GM18526 (cell line): Measurements from ENCODE around the gene KEL.

ENCODE experiments used
- POLR2A ChIP-seq: IDR thresholded peaks from 3 replicates; pipeline ENCODE4 v1.6.1; 2011; ENCODE audit not compliant: insufficient read length; ENCODE audit errors: extremely low read depth

The KEL gene

GRCh38 chr7:142898377-142899170 lies 63.6 kb downstream of the KEL start:
- TF ChIP-seq POLR2A, result no peak

DNA sequence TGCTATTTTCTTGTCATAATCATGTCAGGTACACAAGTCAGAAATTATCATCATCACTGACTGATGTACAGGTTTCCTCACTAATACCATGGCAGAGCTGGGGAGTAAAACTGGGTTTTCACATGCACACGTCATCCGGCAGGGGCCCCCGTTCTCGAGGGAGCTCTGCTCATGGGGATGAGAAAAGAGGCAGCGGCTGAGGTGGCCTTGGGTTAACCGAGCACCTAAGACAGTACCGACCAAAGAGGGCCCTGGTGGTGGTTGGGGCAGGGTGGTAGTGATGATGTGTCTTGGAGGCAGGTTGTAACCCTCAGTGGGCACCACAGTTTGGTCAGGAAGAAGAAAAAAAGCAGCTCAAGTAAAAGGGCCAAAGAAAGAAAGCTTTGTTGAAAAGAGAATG lies 64.5 kb downstream of the KEL start:
- no peak for TF ChIP-seq POLR2A

- no peak for TF ChIP-seq POLR2A
Observed at GRCh38 chr7:142896741-142897379, 65.3 kb downstream of the KEL start.

GRCh38 chr7:142896151-142896550 lies 66.0 kb downstream of the KEL start:
- TF ChIP-seq POLR2A, result no peak

GRCh38 chr7:142894985-142895593 lies 67.1 kb downstream of the KEL start:
- TF ChIP-seq POLR2A, result no peak

DNA sequence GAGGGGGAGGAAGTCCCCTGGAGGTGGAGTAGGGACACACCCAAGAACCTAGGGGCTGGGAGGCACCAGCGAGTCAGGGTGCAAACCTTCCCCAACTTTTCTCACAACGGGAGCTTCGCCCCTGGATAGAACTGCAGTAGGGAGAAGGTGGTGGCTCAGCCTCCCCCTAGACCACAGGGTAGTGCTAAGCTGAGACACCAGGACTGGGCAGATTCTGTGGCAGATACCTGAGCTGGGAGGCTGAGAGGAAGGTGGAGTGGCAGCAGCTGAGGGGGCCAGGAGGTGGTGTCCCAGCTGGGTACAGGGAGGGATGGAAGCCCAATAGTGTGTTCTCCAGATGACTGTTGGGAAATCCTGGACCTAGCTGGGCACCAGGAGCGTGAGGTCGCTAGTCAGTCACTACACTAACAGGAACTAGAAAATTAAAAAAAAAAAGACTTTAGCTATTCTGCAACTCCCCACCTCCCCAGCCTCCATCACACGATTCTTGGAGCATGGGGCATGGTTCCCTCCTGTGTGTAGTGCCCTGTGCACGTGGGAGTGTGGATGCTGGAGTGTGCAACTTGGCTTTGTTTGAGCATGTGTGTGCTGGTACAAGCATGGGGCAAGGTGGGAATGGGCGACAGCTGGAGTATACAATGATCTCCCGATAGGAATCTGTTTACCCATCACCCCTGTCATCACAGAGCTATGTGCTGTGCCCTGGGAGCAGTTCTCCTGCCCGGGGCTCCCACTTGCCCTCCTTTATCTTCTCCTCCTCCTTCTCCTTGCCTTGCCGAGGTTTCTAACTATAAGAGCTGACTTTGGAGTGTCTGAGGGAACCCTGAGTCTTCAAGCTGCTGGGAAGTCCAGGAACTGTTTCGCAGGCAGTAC lies 67.8 kb downstream of the KEL start:
- TF ChIP-seq POLR2A, result no peak

- no peak for TF ChIP-seq POLR2A
Observed at GRCh38 chr7:142892951-142893350, 69.2 kb downstream of the KEL start.

GRCh38 chr7:142891490-142892082 lies 70.6 kb downstream of the KEL start:
- TF ChIP-seq POLR2A, result no peak
